GM21576 (cell line): ENCODE measurements around the gene ASTN1.

ENCODE experiments used
- ATAC-seq: cut with Tn5 transposase; IDR thresholded peaks from one replicate; pipeline ENCODE4 v1.9.1; 2021; ENCODE audit warnings: mild to moderate bottlenecking, moderate library complexity; ENCODE audit not compliant: unreplicated experiment

Gene ASTN1

GRCh38 chr1:177165069-177165439, 542 bp upstream of the ASTN1 start:
- ATAC-seq: no peak

DNA sequence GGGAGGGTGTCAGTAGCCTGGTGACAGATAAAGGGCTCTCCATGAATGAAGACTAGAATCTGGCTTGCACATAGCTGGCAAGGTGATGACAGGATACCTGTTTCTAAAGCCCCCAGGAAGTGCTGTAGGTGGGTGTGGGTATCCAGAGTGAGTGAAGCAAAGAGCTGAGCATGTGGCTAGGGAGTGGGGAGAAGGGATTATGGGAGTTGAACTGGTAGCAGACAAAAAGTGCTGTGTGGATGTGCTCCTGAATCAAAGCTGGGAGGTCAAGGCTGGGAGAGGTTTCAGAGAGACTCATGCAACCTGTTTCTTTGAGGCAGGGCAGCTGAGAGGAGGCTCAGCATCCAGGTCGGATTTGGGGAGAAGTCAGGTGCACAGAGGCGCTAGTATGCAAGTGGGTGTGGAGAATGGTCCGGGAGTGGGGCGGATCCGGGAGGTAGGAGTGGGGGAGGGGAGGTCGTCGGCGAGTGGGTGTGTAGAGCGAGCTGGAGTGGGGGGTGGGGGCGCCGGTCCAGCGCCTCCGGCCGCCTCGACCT, 600 bp downstream of the ASTN1 start:
- ATAC-seq: no peak

GRCh38 chr1:177162243-177162642, 2.3 kb downstream of the ASTN1 start:
- ATAC-seq: no peak

- ATAC-seq: no peak
These were observed 18.0 kb downstream of the ASTN1 start for GRCh38 chr1:177146499-177146898.

DNA sequence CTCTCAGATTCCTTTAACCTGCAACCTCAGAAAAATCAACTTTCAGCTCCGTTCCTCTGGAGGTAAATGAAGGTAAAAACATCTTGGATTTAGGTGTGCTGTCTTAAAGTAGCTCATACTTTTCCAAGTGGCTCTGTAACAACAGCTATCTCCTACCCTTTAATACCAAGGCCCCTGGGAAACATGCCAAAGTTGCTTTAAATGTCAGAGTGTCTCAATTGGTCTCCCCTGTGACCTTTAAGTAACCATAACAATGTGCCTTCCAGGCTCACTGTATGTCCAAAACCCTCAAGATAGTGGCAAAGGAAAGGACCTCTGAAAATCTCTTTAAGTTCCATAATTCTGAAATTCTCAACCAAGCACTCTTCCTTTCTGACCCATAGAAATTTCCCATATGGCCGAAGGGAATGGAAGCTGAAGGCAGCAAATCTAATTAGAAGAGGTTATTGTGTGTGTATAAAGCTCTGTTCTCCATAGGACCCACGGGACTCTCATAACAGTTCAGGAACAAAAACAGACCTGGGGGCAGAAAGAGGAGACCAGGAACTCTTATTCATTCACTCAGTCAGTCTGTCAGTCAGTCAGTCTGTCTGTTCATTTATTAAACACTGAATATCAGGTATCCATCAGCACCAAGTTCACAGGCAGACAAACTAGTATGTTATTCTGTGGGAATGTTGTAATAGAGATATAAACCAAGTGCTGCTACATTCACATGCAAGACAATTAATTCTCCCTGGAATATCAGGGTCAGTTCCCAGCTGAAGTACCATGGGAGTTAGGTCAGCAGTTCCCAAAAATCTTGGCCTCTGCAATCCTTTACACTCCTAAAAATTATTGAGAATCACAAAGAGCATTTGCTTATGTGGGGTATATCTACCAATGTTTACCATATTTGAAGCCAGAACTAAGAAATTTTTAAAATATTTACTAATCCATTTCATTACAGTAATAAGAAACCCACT, 19.1 kb downstream of the ASTN1 start:
- ATAC-seq: no peak

- no peak for ATAC-seq
These were observed 21.7 kb downstream of the ASTN1 start for GRCh38 chr1:177142791-177143271.

DNA sequence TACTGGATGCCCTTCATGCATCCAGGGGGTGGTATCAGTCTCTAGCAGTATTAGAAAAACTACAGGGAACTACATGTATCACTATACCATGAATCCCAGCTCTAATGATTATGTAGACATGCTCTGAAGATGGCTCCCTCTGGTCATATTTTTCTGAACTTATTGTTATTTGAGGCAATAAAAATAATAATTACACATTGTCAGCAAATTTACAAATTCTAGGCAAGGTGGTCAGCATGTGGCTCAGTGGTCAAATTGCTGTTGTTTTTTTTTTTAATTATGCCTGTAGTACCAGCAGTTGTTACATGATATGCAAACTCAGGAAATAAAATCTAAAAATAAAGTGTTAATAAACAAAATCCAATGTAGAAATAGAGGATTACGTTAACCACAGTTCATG, 22.5 kb downstream of the ASTN1 start:
- ATAC-seq: no peak

DNA sequence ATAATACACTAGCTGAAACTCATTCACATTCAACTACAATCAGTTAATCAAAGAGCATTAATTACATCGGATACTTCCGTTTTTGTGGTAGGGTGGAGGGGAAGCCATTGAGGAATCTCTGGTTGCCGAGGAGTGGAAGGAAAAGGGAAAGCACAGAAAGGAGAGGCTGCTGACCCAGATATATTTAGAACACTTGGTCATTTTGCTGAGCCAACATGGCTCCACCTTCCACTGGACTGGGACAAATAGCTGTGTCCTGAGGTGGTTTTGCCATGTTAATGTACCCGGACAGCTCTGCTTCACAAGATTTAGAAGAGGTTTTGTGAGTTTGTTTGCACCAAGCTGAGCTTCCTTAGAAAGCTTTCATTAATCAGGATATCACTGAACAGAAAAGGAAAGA, 26.2 kb downstream of the ASTN1 start:
- no peak for ATAC-seq

DNA sequence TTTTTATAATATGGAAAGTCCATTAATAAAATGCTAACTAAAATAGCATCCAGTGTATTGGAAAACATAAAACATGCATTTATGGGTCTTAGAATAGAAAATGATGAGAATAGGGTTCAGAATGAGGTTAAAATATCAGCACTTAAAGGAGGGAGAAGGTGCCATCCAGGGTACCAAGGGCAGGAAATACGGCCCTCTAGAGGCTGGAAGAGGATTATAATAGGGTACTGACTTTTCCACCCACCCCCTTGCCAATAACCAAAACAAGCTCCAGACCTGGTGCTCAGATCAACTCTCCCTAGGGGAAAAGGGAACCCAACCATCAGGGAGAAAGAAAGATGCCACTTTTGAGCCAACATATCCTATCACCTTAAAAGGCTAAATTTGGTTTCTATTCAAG, 26.7 kb downstream of the ASTN1 start:
- no peak for ATAC-seq

- no peak for ATAC-seq
These were observed 29.3 kb downstream of the ASTN1 start for GRCh38 chr1:177135250-177135649.

DNA sequence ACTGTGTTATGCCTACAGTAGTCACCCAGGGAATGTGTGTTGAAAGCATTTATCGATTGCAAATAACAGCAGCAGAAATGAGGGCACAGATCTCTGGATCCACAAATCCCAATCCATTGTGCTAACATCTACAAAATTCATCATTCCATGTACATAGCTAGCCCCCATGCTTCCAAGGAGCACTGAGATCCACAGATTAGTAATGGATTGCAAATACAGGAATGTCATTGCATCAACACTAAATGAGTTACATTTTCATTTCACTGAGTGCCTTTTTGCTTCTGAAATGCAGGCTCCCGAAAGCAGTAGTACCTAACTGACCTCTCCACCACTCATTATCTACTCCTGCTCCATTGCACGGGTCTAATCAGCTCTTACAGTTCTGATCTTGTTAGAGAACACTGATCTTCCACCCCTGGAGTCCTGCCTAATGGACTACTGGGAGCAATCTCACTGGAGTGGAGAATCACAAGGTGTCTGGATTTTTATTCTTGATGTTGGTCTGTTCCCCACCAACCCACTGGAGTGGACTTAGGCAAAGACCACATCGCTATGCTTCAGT, 30.5 kb downstream of the ASTN1 start:
- no peak for ATAC-seq

- ATAC-seq: no peak
These were observed 32.4 kb downstream of the ASTN1 start for GRCh38 chr1:177132141-177132540.

DNA sequence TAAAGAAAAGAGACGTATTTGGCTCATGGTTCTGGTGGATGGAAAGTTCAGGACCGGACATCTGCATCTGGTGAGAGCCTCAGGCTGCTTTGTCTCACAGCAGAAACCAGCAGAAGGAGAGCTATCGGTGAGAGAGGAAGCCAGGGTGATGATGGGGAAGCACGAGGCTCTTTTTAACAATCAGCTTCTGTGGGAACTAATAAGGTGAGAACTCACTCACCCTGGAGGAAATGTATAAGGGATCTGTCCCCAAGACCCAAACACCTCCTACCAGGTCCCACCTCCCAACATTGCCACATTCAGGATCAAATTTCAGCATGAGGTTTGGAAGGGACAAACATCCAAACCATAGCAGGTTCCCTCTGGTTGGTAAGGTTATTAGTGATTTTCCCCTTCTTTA, 32.8 kb downstream of the ASTN1 start:
- no peak for ATAC-seq

DNA sequence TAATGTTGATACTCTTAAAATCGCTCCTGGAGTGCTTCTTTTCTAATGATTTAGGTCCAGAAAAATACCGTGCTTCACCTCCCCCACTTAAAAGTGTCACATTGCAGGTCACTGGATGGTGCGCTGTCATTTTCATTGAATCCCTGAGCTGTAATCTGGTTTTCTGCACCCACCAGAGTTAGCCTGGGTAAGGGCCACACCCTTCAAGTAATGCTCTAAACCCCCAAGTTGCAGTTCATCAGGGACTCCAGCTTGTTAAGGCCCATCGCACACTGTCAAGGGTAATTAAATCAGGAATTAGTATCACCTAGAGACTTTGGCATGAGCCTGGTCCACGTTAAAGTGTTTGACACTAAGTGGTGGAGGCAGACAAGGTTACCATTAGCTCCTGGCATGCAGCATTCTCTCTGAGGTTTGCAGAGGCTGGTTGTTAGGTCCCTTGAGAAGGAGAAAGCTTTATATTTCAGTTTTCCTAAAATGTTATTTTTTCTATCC, 34.0 kb downstream of the ASTN1 start:
- ATAC-seq: no peak

GRCh38 chr1:177128665-177129281, 35.7 kb downstream of the ASTN1 start:
- ATAC-seq: no peak

GRCh38 chr1:177126267-177126666, 38.2 kb downstream of the ASTN1 start:
- ATAC-seq: no peak

GRCh38 chr1:177124577-177125278, 39.8 kb downstream of the ASTN1 start:
- no peak for ATAC-seq

DNA sequence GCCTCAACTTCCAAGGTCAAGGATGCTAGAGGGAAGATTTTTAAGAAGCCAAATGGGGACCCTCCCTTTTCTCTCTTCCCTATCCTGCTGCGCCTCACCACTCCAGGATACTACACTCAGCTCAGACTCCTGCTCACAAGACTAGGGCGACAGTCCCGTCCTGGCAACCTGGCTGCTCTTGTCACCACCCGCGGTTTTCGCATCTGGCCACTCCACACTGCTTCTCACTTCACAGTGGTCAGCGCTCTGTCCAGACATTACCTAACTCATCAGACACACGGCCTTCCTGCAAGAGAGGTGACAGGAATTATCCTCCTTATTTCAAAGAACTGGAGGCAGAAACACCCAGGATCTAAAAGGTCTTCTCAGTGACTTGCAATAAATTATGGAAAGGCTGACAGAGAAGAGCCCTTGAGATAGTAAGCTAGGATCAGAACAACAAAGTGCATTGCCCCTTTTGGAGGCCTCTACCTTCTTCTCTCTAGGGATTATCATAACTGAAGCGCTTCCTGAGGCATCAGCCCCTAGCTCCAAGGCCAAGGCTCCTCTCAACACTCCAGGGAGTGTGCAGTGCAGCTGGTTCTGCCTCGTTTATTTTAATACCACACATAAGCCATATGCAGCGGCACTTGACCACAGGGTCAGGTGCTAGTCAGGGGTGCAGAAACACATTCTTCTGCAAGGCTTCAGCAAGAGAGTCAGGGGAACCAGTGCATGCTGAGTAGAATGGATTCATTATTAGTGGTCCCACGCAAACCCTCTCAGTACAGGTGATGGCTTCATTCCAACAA, 41.9 kb downstream of the ASTN1 start:
- no peak for ATAC-seq

DNA sequence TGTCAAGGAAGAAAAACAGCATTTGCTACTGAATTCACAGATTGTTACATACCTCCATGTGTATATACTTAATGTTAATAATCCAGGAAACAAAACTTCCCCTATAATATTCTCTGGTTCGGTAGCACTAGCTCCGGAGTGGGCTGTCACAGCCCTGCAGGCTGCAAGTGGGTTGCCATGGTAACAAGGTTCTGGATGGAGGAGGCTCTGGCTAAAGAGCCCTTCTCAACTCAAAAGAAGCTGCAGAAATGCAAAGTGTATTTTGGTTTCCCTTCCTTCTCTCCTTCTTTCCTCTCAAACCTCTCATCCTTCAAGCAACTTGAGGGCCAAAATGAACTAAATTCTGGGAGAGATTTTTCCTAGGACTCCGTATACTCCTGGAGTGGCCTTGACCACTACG, 45.2 kb downstream of the ASTN1 start:
- no peak for ATAC-seq

- no peak for ATAC-seq
These were observed 45.6 kb downstream of the ASTN1 start for GRCh38 chr1:177118901-177119300.
